Lower leg skin (tissue), 4 donors: ENCODE data around the gene LRRC49. TPM values are rescaled to one million over a fixed set of nuclear protein-coding genes. Genes with fewer than 3 reads are reported as not detected.

Experiments
- DNase-seq, 2 donors: peaks; one replicate each; pipeline ENCODE4 v3.0.0-alpha.2; 2019; ENCODE audit warnings: low spot score in 2 of 2
- H3K4me3 ChIP-seq: fragments of 200-600 bp; sonication (generic); 2 replicates; pipeline ENCODE4 v1.5.1; 2017; ENCODE audit warnings: mild to moderate bottlenecking, low read depth; ENCODE audit not compliant: poor library complexity, severe bottlenecking
- POLR2A ChIP-seq, 2 donors: fragments of 450-650 bp; IDR thresholded peaks; one replicate each; pipeline ENCODE4 v1.6.1; 2016 to 2017; ENCODE audit warnings: antibody characterized with exemption in 2 of 2, mild to moderate bottlenecking in 1 of 2, moderate library complexity in 1 of 2
- WGBS, 2 donors: methylation state at CpG; one replicate each; pipeline ENCODE4 v1.1.5; 2018; 5-methylcytosine and 5-hydroxymethylcytosine counted together
- intact Hi-C: fragments of 100-400 bp; cut with DNase I; formaldehyde crosslinking; loops from one replicate; pipeline ENCODE4 v1.15.0; 2023; ENCODE audit warnings: low total_unique reads
- total RNA-seq, 4 donors: library from RNA; depleted of rRNA; stranded (reverse); fragments of >200 nt; gene quantifications; one replicate each; pipeline ENCODE4 v1.1.0, GENCODE V29; 2016
- TF ChIP-seq, protein P1 (sequence below), 3 donors: fragments of 450-650 bp; IDR thresholded peaks; one replicate each; pipeline ENCODE4 v1.5.1; 2016; ENCODE audit warnings: antibody characterized with exemption in 3 of 3, mild to moderate bottlenecking in 3 of 3, moderate library complexity in 2 of 3

Gene LRRC49
- total RNA-seq, 4 donors from 2014 or later: 1.9 to 6.1 (median 5.3) TPM

DNA sequence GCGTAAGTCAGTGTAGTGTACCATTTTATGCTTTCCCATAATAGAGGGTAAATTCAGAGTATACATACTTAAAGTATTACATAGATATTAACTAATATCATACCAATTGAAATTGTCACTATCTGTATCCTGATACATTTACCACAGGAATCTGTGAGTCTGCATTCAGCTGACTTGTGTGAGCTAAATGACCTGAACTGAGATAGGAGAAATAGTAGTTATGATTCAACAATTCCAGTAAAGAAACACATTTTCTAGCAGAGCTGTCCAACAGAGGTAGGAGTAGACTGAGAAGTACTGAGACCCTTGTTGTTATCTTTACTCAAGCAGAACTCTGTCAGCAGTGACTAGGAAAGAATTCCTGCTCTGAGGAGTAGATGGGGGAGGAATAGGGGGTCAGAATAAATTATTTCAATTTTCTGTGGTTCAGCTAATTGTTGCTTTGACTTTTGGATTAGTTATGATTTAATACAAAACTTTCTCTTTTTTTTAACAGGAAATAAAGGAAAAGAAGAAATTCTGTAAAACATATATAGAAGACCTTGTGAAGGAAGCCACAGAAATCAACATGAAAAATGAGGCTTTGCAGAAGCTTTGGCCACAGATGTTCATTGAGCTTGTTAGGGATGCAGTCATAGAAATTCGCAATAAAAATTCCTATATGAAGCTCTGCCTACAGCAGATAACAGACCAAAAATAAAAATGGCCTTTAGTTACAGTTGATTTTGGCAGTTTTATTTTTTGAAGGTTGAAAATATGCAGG, 156.5 kb downstream of the LRRC49 start:
- DNase-seq: no peak
- no peak for TF ChIP-seq POLR2A (IDR thresholded peaks at IDR 0.05)
- TF ChIP-seq, protein P1, sequence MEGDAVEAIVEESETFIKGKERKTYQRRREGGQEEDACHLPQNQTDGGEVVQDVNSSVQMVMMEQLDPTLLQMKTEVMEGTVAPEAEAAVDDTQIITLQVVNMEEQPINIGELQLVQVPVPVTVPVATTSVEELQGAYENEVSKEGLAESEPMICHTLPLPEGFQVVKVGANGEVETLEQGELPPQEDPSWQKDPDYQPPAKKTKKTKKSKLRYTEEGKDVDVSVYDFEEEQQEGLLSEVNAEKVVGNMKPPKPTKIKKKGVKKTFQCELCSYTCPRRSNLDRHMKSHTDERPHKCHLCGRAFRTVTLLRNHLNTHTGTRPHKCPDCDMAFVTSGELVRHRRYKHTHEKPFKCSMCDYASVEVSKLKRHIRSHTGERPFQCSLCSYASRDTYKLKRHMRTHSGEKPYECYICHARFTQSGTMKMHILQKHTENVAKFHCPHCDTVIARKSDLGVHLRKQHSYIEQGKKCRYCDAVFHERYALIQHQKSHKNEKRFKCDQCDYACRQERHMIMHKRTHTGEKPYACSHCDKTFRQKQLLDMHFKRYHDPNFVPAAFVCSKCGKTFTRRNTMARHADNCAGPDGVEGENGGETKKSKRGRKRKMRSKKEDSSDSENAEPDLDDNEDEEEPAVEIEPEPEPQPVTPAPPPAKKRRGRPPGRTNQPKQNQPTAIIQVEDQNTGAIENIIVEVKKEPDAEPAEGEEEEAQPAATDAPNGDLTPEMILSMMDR (IDR thresholded peaks at IDR 0.05): no peak
- 87 to 94% methylated on average over 2 of the region's 2 CpGs for WGBS, 2 donors
- no peak overlapping the region for H3K4me3 ChIP-seq
- intact Hi-C loops: no loop called here

DNA sequence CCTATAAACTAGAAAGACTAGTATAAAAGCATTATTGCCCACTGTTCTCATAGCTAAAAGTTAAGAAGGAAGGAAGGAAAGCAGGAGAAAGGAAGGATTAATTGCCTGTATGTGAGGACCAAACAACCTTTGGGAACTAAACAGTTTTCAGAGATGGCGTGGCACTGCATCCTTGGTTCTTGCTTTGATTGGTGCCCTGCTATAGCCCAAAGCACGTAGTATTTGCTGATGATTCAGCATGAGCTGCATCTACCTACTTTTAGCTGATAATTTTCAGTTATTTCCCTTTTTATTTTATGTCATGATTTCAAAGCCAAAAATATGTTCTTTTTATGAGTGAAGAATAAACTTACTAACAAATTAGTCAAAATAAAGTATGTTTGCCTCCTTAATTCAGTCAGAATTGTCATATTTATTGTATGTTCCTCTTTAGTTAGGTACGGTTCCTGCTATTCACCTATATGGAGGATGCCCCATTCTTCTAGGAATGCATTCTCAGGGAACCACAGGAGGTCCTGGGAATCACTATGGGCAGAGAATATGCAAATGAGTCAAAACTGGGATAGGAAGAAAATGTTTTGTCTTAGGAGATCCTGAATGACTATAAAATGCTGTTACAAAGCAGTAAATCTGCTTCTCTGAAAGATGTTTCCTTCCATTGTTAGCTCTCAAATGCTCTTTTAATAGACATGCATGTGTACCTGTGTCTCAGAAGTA, 157.2 kb downstream of the LRRC49 start:
- intact Hi-C loops: no loop called here
- 91 to 95% methylated on average over 3 of the region's 3 CpGs for WGBS, 2 donors
- no peak overlapping the region for H3K4me3 ChIP-seq
- no peak for DNase-seq
- TF ChIP-seq, protein P1 (IDR thresholded peaks at IDR 0.05): no peak
- TF ChIP-seq POLR2A (IDR thresholded peaks at IDR 0.05): no peak

DNA sequence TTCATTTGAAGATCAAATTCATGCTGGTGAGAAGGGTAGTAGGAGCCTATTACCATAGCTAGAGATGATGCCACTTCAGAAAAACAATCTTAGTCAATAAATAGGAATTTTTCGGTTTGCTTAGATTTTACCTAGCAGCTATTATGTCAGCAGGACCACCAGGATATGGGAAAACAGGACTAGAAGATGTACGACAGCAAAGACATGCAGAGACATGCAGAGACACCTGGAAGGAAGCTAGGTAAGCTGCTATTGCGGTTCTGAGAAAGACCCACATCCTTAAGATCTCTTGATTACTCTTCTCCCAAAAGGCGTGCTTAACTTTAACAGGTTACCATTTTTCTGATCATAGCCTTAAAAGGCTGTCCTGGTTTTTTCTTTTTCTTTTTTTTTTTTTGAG, 157.8 kb downstream of the LRRC49 start:
- DNase-seq: no peak
- no peak for TF ChIP-seq POLR2A (IDR thresholded peaks at IDR 0.05)
- TF ChIP-seq, protein P1 (IDR thresholded peaks at IDR 0.05): no peak
- intact Hi-C loops: no loop called here

DNA sequence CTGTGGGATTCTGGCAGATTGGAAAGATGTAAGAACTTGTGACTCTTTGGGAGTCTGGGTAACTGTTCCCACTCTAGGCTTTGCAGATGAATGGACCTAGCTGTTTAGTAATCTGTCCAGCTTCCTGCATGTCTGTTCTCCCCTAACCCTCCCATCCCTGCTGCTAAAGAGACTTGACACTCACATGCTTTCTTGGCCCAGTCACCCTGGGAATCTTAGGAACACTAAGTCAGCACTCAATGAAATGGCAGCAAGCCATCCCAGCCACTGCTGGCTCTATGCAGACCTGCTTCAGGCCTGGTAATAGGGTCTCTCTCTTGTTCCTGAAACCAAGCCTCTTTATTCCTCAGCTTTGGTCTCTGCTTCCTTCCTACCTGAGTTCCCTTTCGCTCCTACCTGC, 158.9 kb downstream of the LRRC49 start:
- 82 to 91% methylated on average over 1 of the region's 1 CpG for WGBS, 2 donors
- no peak for TF ChIP-seq POLR2A (IDR thresholded peaks at IDR 0.05)
- intact Hi-C loops: no loop called here
- H3K4me3 ChIP-seq: no peak overlapping the region
- DNase-seq: no peak

More for the DNA sequence above, 157.8 kb downstream of the LRRC49 start:
- 66% methylated on average over 4 of the region's 4 CpGs for WGBS, 2 donors
- no peak overlapping the region for H3K4me3 ChIP-seq

DNA sequence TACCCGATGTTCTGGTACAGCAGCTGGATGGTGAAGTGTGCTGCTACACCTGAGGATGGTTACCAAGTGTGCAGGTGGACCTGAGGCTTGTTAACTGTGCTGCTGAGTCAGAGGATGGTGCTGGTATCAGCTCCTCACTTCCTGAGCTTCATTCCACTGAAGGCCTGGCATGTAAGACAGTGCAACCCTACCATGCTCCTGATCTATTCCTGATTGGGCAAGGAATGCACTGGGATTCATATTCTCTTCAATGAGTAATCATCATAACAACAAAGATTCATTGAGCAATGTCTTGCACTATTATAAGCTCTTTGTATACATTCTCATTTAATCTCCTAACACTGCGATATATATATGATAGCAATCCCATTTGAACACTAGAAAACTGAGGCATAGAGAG, 159.7 kb downstream of the LRRC49 start:
- intact Hi-C loops: no loop called here
- no peak overlapping the region for H3K4me3 ChIP-seq
- DNase-seq: no peak
- no peak for TF ChIP-seq POLR2A (IDR thresholded peaks at IDR 0.05)
- TF ChIP-seq, protein P1 (IDR thresholded peaks at IDR 0.05): no peak
- WGBS, 2 donors: 91 to 99% methylated on average over 2 of the region's 2 CpGs

DNA sequence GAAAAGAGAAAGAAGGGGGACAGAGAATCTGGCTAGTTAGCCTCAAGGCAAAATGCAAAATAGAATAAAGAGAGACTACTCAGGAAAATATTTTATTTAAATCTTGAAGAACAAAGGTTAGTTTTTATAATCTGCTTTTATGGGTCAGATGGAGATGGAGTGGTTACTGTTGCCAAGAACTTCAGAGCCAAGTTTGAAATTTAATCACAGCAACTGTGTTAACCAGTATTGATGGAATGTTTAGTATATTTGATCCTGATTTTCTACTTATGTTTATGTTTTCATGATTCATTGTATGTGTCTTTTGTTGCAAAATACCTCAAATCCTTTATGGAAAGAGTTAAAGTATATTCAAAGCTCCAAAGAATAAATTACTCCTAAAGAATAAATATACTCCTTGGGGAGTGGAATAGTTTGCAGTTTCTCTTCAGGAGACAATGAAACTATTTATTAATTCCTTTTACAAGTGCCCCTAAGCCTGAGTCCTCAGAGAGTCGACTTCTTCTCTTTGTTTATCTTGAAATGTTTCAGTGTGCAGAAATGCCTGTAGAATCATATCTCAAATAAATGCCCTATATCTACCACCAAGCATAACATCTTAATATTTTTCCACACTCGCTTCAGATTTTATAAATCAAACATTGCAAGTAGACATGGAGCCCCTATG, 161.8 kb downstream of the LRRC49 start:
- TF ChIP-seq POLR2A (IDR thresholded peaks at IDR 0.05): no peak
- TF ChIP-seq, protein P1 (IDR thresholded peaks at IDR 0.05): no peak
- DNase-seq: no peak
- intact Hi-C loops: no loop called here
- WGBS, 2 donors: 61% methylated on average over 2 of the region's 2 CpGs
- H3K4me3 ChIP-seq: no peak overlapping the region
